NOMO-1 (cell line): Measurements from ENCODE around the gene MYH14.

Source experiments
- DNase-seq, 2 experiments: peaks; one replicate each; lab custom pipeline; 2025; ENCODE audit not compliant: unreplicated experiment in 2 of 2; lab: John Stamatoyannopoulos, UW

The MYH14 gene

GRCh38 chr19:50287331-50287730 is 83.9 kb downstream of the MYH14 start:
- DNase-seq, result no peak

- no peak for DNase-seq
These were observed 85.5 kb downstream of the MYH14 start for GRCh38 chr19:50288954-50289353.

GRCh38 chr19:50290011-50290410 is 86.6 kb downstream of the MYH14 start:
- no peak for DNase-seq

GRCh38 chr19:50290775-50291174 is 87.4 kb downstream of the MYH14 start:
- no peak for DNase-seq

- no peak for DNase-seq
These were observed 88.9 kb downstream of the MYH14 start for GRCh38 chr19:50292216-50292827.

- no peak for DNase-seq
These were observed 90.0 kb downstream of the MYH14 start for GRCh38 chr19:50293263-50294004.

- no peak for DNase-seq
These were observed 96.6 kb downstream of the MYH14 start for GRCh38 chr19:50300051-50300450.

- DNase-seq, result peak; percentile 17 to 40
These were observed 97.6 kb downstream of the MYH14 start for GRCh38 chr19:50300814-50301606.

GRCh38 chr19:50301607-50301971 is 98.2 kb downstream of the MYH14 start:
- DNase-seq, result no peak

GRCh38 chr19:50303558-50303957 is 100.1 kb downstream of the MYH14 start:
- DNase-seq, result no peak

GRCh38 chr19:50308991-50309390 is 105.6 kb downstream of the MYH14 start:
- DNase-seq, result no peak

- DNase-seq, result no peak
These were observed 106.1 kb downstream of the MYH14 start for GRCh38 chr19:50309396-50310125.

- DNase-seq, result no peak
These were observed 107.5 kb downstream of the MYH14 start for GRCh38 chr19:50310759-50311465.

GRCh38 chr19:50311723-50312635 is 108.6 kb downstream of the MYH14 start:
- peak in 1 of 2 experiments; percentile 8 for DNase-seq

- DNase-seq, result no peak
These were observed 109.8 kb downstream of the MYH14 start for GRCh38 chr19:50312967-50313811.

- DNase-seq, result no peak
These were observed 110.6 kb downstream of the MYH14 start for GRCh38 chr19:50313812-50314536.

- no peak for DNase-seq
These were observed 111.6 kb downstream of the MYH14 start for GRCh38 chr19:50314724-50315708.
